ENCODE data around the gene APP.

The APP gene

DNA sequence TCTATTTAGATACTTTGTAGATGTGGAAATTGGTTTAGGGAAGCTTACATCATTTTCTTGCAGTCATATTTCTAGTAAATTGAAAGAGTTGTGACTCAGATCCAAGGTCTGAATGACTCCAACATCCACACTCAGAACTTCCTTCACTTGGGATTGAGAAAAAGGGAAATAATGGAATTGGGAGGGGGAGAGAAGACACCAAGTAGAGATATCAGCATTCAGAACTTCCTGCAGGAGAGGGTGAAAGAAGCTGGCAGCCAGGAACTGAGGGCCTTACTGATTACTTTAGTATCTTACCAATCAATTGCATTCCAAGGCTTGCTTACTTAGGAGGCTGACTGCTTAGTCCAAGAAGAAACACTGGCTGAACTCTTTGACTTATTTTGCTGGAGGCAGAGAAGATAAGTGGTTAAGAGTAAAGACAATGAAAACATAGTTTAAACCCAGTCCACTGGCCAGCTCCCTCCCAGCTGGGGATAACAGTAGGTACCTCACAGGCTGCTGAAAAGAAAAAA lies 21.7 kb downstream of the APP start:
- DNase-seq (ENCODE audit: low read depth): no peak
- TF ChIP-seq, protein P1, sequence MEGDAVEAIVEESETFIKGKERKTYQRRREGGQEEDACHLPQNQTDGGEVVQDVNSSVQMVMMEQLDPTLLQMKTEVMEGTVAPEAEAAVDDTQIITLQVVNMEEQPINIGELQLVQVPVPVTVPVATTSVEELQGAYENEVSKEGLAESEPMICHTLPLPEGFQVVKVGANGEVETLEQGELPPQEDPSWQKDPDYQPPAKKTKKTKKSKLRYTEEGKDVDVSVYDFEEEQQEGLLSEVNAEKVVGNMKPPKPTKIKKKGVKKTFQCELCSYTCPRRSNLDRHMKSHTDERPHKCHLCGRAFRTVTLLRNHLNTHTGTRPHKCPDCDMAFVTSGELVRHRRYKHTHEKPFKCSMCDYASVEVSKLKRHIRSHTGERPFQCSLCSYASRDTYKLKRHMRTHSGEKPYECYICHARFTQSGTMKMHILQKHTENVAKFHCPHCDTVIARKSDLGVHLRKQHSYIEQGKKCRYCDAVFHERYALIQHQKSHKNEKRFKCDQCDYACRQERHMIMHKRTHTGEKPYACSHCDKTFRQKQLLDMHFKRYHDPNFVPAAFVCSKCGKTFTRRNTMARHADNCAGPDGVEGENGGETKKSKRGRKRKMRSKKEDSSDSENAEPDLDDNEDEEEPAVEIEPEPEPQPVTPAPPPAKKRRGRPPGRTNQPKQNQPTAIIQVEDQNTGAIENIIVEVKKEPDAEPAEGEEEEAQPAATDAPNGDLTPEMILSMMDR (IDR thresholded peaks at IDR 0.05; ENCODE audit: control insufficient read depth, extremely low read depth, insufficient read depth): no peak
- H3K4me3 ChIP-seq (ENCODE audit: low read depth, low read length): no peak overlapping the region

DNA sequence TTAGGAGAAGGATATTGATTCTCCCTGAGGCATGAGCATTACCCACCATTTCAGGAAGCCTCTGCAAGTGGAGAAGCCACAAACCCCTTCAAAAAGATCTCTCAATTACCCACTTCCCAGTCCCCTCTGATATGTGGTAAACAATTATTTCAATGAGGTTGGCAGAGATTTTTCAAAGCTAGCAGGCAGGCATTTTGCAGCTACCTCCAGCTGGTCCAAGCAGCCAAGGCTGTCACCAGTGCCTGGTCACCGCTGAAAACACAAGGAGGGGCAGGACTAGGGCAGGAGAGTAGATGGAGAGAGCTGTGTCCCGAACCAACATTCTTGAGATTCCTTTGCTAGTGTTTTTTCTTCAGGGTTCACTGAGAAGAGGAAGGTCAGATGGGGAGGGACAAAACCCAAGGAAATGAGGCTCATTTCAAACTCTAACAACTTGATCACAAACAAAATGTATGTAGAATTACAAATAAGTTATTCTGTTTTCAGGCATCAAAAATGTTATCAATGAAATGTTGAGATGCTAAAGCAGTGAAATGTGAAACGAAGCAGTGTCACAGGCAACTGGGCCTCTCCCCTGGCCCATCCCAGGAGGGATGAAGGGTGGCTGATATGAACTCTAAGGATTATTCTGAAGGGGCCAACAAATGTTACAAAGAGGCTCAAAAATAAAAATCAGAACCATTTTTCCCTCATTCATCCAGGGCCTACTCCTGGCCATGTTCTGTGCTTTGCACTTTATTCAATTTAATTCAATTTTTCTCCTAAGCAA lies 22.3 kb downstream of the APP start:
- TF ChIP-seq, protein P1 (IDR thresholded peaks at IDR 0.05; ENCODE audit: control insufficient read depth, extremely low read depth, insufficient read depth): no peak
- H3K4me3 ChIP-seq (ENCODE audit: low read depth, low read length): no peak overlapping the region
- DNase-seq (ENCODE audit: low read depth): no peak

DNA sequence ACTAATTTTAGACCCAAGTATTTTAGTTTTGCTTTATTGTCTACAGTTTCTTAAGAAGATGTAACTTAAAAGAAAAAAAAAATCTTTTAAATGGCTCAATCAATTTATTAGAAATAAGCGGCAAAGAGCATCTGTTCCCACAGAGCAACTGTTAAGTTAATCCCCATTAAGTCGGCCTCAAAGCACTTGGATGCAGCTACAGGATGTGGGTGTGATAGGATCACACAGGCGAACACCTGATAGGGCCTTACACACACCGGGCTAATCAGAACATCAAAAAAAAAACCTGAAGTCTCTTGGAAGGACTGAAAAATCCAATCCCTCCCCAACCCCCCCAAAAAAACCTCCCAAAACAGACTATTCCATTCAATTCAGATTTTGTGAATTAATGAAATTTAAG lies 23.0 kb downstream of the APP start:
- no peak overlapping the region for H3K4me3 ChIP-seq (ENCODE audit: low read depth, low read length)
- no peak for DNase-seq (ENCODE audit: low read depth)
- TF ChIP-seq, protein P1 (IDR thresholded peaks at IDR 0.05; ENCODE audit: control insufficient read depth, extremely low read depth, insufficient read depth): no peak

DNA sequence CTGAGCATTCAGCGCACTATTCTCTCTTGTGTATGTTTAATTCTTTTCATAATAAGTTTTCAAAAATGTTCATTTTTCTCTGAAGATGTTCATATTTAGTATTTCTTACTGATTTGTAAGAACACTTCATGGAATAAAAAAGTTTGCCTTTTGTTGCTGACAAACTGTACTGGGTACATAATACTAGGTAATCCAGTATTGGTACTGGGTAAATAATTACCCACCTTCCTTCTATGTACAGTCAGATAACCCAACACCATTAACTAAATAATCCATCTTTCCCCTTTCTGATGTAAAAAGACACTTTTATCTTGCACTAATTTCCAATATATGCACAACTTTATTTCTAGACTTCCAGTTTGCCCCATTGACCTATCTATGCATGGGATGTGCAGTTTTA lies 23.9 kb downstream of the APP start:
- no peak for DNase-seq (ENCODE audit: low read depth)
- H3K4me3 ChIP-seq (ENCODE audit: low read depth, low read length): no peak overlapping the region
- TF ChIP-seq, protein P1 (IDR thresholded peaks at IDR 0.05; ENCODE audit: control insufficient read depth, extremely low read depth, insufficient read depth): no peak

DNA sequence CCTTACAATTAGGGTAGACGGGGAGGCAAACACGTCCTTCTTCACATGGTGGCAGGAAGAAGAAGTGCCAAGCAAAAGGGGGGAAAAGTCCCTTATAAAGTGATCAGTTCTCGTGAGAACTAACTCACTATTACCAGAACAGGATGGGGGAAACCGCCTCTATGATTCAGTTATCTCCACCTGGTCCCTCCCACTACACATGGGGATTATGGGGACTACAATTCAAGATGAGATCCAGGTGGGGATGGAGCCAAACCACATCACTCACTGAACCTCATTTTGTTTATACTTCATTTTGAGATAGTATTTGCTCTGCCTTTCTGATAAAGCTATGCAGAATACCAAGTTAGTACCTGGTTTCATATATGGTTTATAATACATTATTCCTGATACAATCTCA lies 26.5 kb downstream of the APP start:
- no peak overlapping the region for H3K4me3 ChIP-seq (ENCODE audit: low read depth, low read length)
- no peak for DNase-seq (ENCODE audit: low read depth)
- TF ChIP-seq, protein P1 (IDR thresholded peaks at IDR 0.05; ENCODE audit: control insufficient read depth, extremely low read depth, insufficient read depth): no peak

DNA sequence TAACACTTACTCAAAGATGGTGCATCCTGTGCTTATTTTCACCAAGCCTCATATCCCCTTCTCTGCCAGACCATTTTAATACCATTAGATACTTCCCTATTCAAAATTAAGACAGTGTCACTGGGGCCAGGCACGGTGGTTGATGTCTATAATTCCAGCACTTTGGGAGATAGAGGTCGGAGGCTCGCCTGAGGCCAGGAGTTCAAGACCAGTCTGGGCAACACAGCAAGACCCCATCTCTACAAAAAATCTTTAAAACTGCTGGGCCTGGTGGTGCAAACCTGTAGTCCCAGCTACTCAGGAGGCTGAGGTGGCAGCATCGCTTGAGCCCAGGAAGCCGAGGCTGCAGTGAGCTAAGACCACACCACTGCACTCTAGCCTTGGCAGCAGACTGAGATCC lies 28.2 kb downstream of the APP start:
- H3K4me3 ChIP-seq (ENCODE audit: low read depth, low read length): no peak overlapping the region
- TF ChIP-seq, protein P1 (IDR thresholded peaks at IDR 0.05; ENCODE audit: control insufficient read depth, extremely low read depth, insufficient read depth): no peak
- no peak for DNase-seq (ENCODE audit: low read depth)

DNA sequence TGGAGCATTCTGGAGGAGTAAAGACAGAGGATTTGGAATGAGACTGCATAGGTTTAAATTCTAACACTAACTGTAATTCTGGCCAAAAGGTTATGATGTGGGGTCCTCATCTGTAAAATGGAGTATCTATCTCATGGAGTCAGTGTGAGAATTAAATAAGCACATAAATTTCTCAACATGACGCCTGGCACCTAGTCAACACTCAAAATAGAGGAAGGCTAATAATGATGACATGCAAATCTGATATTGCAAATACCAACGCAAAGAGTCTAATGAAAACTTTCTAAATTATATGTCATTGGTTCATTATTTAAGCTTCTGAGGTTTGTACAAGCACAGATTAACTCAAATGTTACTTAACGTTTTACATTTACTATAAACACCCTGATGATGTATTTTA lies 29.6 kb downstream of the APP start:
- TF ChIP-seq, protein P1 (IDR thresholded peaks at IDR 0.05; ENCODE audit: control insufficient read depth, extremely low read depth, insufficient read depth): no peak
- no peak overlapping the region for H3K4me3 ChIP-seq (ENCODE audit: low read depth, low read length)
- DNase-seq (ENCODE audit: low read depth): no peak
